Endodermal cell (in vitro differentiated cells): Measurements from ENCODE around the gene PIRT. TPM values are rescaled to one million over a fixed set of nuclear protein-coding genes. Genes with fewer than 3 reads are reported as not detected.

Experiments
- DNase-seq: peaks from one replicate; pipeline ENCODE4 v3.0.0-alpha.2; 2017
- H3K27ac ChIP-seq: 2 replicates; pipeline ENCODE4 v1.5.1; 2013; ENCODE audit warnings: mild to moderate bottlenecking, low read depth, low read length, moderate library complexity
- H3K27me3 ChIP-seq: 2 replicates; pipeline ENCODE4 v1.6.1; 2013; ENCODE audit warnings: mild to moderate bottlenecking, low read length, moderate library complexity; ENCODE audit not compliant: insufficient read depth, control insufficient read depth, poor library complexity, severe bottlenecking
- H3K36me3 ChIP-seq: 2 replicates; pipeline ENCODE4 v1.7.0; 2013; ENCODE audit warnings: mild to moderate bottlenecking, low read length, moderate library complexity; ENCODE audit not compliant: control insufficient read depth, insufficient read depth
- H3K4me1 ChIP-seq: one replicate; pipeline ENCODE4 v1.7.0; 2013; ENCODE audit warnings: low read length; ENCODE audit not compliant: control insufficient read depth, insufficient read depth
- H3K4me3 ChIP-seq: 2 replicates; pipeline ENCODE4 v1.5.1; 2013; ENCODE audit warnings: mild to moderate bottlenecking, low read length, moderate library complexity
- H3K9ac ChIP-seq: 2 replicates; pipeline ENCODE4 v1.6.1; 2013; ENCODE audit warnings: mild to moderate bottlenecking, low read length, moderate library complexity; ENCODE audit not compliant: poor library complexity, severe bottlenecking; ENCODE audit errors: extremely low read depth
- H3K9me3 ChIP-seq: 2 replicates; pipeline ENCODE4 v1.6.1; 2013; ENCODE audit warnings: mild to moderate bottlenecking, low read length, moderate library complexity; ENCODE audit not compliant: control insufficient read depth
- H3K27ac Mint-ChIP-seq: 2 replicates; pipeline ENCODE4 v1.8.0; 2020; ENCODE audit warnings: mixed read lengths
- H3K27me3 Mint-ChIP-seq: 2 replicates; pipeline ENCODE4 v1.8.0; 2021; ENCODE audit warnings: mild to moderate bottlenecking, mixed read lengths; ENCODE audit not compliant: insufficient read depth
- H3K36me3 Mint-ChIP-seq: 2 replicates; pipeline ENCODE4 v1.8.0; 2020; ENCODE audit warnings: low read depth, mixed read lengths
- H3K4me1 Mint-ChIP-seq: 2 replicates; pipeline ENCODE4 v1.8.0; 2020; ENCODE audit warnings: mixed read lengths
- H3K4me3 Mint-ChIP-seq: 2 replicates; pipeline ENCODE4 v1.8.0; 2020; ENCODE audit warnings: mild to moderate bottlenecking, moderate library complexity, mixed read lengths
- H3K9me3 Mint-ChIP-seq: 2 replicates; pipeline ENCODE4 v1.8.0; 2020; ENCODE audit warnings: mild to moderate bottlenecking, mixed read lengths
- CTCF ChIP-seq: fragments of 200-600 bp; sonication (generic); conservative IDR thresholded peaks from 2 replicates; pipeline ENCODE4 v1.5.0; 2021; ENCODE audit warnings: antibody characterized with exemption, mild to moderate bottlenecking
- WGBS, 2 experiments: methylation state at CpG; one replicate each; pipeline versions ENCODE4 v1.1.5 to v1.1.7; 2013; ENCODE audit warnings: missing lambda C conversion rate in 2 of 2, mixed read lengths in 1 of 2; ENCODE audit not compliant: insufficient coverage in 1 of 2, insufficient read length in 1 of 2; 5-methylcytosine and 5-hydroxymethylcytosine counted together
- total RNA-seq, 2 donors: library from RNA; stranded (reverse); fragmentation: NEBNext Ultra II Directional in 1 of 2; extraction: Animal tissue kit (Norgen Biotek cat#: 25700) in 1 of 2; gene quantifications; 2 replicates in 1 of 2; 3 replicates in 1 of 2; pipeline ENCODE4 v1.2.1, GENCODE V29; 2021

Gene PIRT
- total RNA-seq, 2 donors from 2014 or later = not detected

GRCh38 chr17:10790491-10791401 is 47.1 kb downstream of the PIRT start:
- Histone ChIP-seq H3K27ac (no peak overlapping the region), H3K9ac (no peak overlapping the region), H3K27me3 (no peaks in the 10 kb centered on the region), H3K4me1 (peaks cover 4% of the 10 kb centered on the region), H3K9me3 (no peaks in the 10 kb centered on the region), H3K36me3 (no peaks in the 10 kb centered on the region), H3K4me3 (no peak overlapping the region)
- Mint-ChIP-seq H3K36me3 (no peaks in the 10 kb centered on the region), H3K9me3 (no peaks in the 10 kb centered on the region), H3K27me3 (no peaks in the 10 kb centered on the region), H3K27ac (no peak overlapping the region), H3K4me3 (no peak overlapping the region), H3K4me1 (peaks cover 14% of the 10 kb centered on the region)
- WGBS, 2 experiments = 83 to 89% methylated on average over 8 to 9 of the region's 9 CpGs
- no peak for TF ChIP-seq CTCF
- DNase-seq = no peak

DNA sequence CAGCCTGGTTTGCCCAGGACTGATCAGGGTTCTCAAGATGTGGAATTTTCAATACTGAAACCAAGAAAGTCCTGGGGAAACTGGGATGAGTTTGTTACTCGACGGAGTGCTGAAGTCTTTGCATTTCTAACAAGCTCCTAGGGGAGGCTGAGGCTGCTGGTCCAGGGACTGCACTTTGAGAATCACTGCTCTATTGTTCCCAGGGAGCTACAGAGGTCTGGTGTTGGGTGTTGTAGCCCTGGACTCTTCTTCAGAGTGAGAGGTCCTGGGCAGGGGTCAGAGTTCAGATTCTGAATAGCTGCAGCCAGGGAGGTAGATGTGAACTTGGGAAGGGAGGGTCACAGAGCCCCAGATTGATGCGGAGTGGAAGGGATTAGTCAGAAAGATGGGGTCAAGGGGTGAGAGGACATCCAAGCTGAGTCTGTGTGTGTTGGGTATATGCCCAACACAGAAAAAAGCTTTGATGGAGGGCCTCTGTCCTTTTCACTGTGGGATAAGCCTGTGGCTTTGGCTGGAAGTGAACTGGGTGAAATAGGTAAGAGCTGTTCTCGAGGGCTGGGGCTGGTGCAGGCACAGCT is 48.1 kb downstream of the PIRT start:
- no peaks in the 10 kb centered on the region for H3K9me3 ChIP-seq
- H3K27ac Mint-ChIP-seq = no peak overlapping the region
- TF ChIP-seq CTCF = no peak
- no peaks in the 10 kb centered on the region for H3K36me3 Mint-ChIP-seq
- H3K27ac ChIP-seq = no peak overlapping the region
- H3K9me3 Mint-ChIP-seq = no peaks in the 10 kb centered on the region
- H3K4me1 Mint-ChIP-seq = peaks cover 11% of the 10 kb centered on the region
- no peak overlapping the region for H3K4me3 Mint-ChIP-seq
- no peaks in the 10 kb centered on the region for H3K36me3 ChIP-seq
- WGBS, 2 experiments = 82 to 92% methylated on average over 4 of the region's 4 CpGs
- no peaks in the 10 kb centered on the region for H3K4me1 ChIP-seq
- H3K4me3 ChIP-seq = no peak overlapping the region
- DNase-seq = no peak
- no peaks in the 10 kb centered on the region for H3K27me3 ChIP-seq
- no peaks in the 10 kb centered on the region for H3K27me3 Mint-ChIP-seq
- H3K9ac ChIP-seq = no peak overlapping the region

- Histone ChIP-seq H3K9ac (no peak overlapping the region), H3K27me3 (no peaks in the 10 kb centered on the region), H3K27ac (no peak overlapping the region), H3K4me1 (no peaks in the 10 kb centered on the region), H3K36me3 (no peaks in the 10 kb centered on the region), H3K4me3 (no peak overlapping the region), H3K9me3 (no peaks in the 10 kb centered on the region)
- WGBS, 2 experiments = 86 to 93% methylated on average over 3 to 5 of the region's 5 CpGs
- Mint-ChIP-seq H3K4me3 (no peak overlapping the region), H3K4me1 (peaks cover 12% of the 10 kb centered on the region), H3K27ac (no peak overlapping the region), H3K27me3 (no peaks in the 10 kb centered on the region), H3K36me3 (no peaks in the 10 kb centered on the region), H3K9me3 (no peaks in the 10 kb centered on the region)
- DNase-seq = no peak
- TF ChIP-seq CTCF = no peak
These were observed 50.4 kb downstream of the PIRT start for GRCh38 chr17:10787306-10788045.
